ENCODE measurements around the gene LRP1-AS. TPM values are rescaled to one million over a fixed set of nuclear protein-coding genes. Genes with fewer than 3 reads are reported as not detected.
A peak's percentile ranks its signal among the peaks of the same experiment; 100 is the strongest.

The LRP1-AS gene
- total RNA-seq, 3 donors from 2014 or later = not detected

DNA sequence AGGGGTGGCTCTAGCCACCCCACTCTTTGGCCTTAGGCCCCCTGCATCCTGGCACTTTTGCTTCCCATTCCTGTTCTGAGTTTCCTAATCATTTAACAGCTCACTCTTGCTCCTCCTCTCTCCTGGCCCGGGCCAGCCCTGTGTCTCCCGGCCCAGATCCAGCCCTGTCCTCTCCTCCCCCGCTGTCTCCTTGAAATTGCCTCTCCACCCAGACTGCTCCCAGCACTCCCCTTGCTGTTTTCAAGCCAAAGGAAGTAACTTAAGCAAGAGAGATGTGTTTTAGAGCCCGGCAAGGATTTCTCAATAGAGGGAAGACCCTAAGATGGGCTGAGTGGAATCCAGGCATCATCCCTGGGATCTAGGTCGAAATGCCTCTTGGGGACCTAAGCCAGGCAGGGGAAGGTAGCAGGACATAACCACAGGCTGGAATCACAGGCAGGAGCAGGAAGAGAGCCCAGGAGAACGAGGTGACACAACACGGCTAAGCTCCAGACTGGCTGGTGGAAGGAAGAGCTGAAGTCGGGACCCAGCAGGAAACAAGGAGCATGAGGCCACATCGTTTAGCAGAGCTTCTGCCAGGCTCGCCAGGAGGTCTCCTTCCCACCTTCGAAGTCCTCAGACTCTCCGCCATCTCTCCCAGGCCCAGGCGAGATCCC lies 2.0 kb upstream of the LRP1-AS start:
- H3K36me3 ChIP-seq = no peaks in the 10 kb centered on the region
- peak in 1 of 3 donors; percentile 17 for TF ChIP-seq POLR2AphosphoS5 (IDR thresholded peaks at IDR 0.05)
- TF ChIP-seq, protein P1, sequence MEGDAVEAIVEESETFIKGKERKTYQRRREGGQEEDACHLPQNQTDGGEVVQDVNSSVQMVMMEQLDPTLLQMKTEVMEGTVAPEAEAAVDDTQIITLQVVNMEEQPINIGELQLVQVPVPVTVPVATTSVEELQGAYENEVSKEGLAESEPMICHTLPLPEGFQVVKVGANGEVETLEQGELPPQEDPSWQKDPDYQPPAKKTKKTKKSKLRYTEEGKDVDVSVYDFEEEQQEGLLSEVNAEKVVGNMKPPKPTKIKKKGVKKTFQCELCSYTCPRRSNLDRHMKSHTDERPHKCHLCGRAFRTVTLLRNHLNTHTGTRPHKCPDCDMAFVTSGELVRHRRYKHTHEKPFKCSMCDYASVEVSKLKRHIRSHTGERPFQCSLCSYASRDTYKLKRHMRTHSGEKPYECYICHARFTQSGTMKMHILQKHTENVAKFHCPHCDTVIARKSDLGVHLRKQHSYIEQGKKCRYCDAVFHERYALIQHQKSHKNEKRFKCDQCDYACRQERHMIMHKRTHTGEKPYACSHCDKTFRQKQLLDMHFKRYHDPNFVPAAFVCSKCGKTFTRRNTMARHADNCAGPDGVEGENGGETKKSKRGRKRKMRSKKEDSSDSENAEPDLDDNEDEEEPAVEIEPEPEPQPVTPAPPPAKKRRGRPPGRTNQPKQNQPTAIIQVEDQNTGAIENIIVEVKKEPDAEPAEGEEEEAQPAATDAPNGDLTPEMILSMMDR (IDR thresholded peaks at IDR 0.05) = no peak
- H3K9me3 ChIP-seq = no peaks in the 10 kb centered on the region
- H3K4me1 ChIP-seq = peaks cover 18 to 19% of the 10 kb centered on the region in 2 donors
- peak overlapping the region; percentile 88 to 96 for H3K27ac ChIP-seq
- intact Hi-C loops (cut with DNase I; ENCODE audit: low total_unique reads) = no loop called here
- H3K27me3 ChIP-seq = no peaks in the 10 kb centered on the region
- peak overlapping the region in 1 of 3 donors; percentile 42 for H3K4me3 ChIP-seq
- peak in 1 of 2 donors; percentile 71 for DNase-seq (ENCODE audit: low spot score in 2 of 2)

DNA sequence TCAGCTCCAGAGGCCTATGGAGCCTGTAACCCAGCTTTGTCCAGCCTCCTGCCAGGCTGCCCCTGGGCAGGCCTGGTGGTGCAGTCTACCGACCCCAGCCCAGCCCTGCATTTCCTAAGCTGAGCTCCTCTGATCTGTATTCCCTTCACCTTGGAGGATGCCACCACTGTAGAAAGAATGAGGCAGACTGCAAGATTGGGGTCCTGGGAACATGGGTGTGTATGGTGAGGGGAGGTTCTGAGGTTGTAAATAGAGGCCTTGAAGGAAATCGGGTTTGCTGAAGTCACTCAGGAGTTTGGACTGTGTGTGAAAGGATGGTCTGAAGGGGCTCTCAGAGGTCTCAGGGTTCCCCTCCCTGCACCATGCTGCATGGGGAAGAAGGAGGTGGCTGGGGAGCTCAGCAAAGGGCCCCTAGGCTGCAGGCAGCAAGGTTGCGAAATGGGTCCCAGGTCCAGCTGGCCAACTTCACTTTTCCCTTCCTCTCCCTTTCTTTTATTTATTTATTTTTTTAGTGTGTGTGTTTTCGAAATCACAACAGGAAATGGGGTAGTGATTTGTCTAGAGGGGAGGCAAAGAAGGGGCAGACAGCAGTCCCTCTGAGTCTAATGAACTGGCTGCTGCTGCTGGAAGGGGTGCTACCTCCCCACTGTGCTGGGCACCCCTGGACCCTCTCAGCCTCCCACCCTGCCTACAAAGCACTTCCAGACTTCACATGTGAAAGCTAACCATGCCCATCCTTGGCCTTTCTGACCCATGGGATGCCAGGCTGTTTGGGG lies 1.2 kb upstream of the LRP1-AS start:
- peak in 2 of 3 donors; percentile 40 for TF ChIP-seq POLR2AphosphoS5 (IDR thresholded peaks at IDR 0.05)
- TF ChIP-seq POLR2A (IDR thresholded peaks at IDR 0.05) = no peak
- Histone ChIP-seq H3K4me1 (peaks cover 18 to 19% of the 10 kb centered on the region in 2 donors), H3K9me3 (no peaks in the 10 kb centered on the region), H3K27ac (peak overlapping the region; percentile 88 to 96), H3K4me3 (peak overlapping the region in 1 of 3 donors; percentile 42), H3K27me3 (no peaks in the 10 kb centered on the region), H3K36me3 (no peaks in the 10 kb centered on the region)
- DNase-seq (ENCODE audit: low spot score in 2 of 2) = peak in 1 of 2 donors; percentile 38
- intact Hi-C loops (cut with DNase I; ENCODE audit: low total_unique reads) = no loop called here

DNA sequence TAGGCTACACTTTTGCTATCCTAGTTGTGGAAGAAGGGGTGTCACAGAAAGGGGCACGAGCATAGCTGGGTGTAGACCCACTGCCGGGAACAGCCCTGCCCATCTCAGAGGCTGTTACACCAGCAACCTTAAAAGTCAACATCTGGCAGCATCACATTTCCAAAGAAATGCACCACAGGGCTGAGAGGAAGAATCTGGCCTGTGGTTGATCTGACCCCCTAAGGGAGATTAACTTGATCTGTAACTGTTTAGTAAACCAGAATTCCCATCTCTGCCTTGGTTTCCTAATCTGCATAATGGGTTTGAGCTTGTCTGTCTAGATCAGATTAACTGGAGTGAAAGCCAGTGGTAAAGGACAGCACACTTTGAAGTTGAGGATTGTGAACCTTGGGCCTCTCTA lies 1.3 kb downstream of the LRP1-AS start:
- DNase-seq (ENCODE audit: low spot score in 2 of 2) = no peak
- Histone ChIP-seq H3K27me3 (no peaks in the 10 kb centered on the region), H3K36me3 (no peaks in the 10 kb centered on the region), H3K4me3 (no peak overlapping the region), H3K4me1 (peaks cover 7% of the 10 kb centered on the region in 2 donors), H3K27ac (peak overlapping the region; percentile 49 to 88), H3K9me3 (no peaks in the 10 kb centered on the region)
- intact Hi-C loops (cut with DNase I; ENCODE audit: low total_unique reads) = no loop called here
- no peak for TF ChIP-seq POLR2AphosphoS5 (IDR thresholded peaks at IDR 0.05)
- TF ChIP-seq POLR2A (IDR thresholded peaks at IDR 0.05) = no peak
- TF ChIP-seq, protein P1 (IDR thresholded peaks at IDR 0.05) = no peak

DNA sequence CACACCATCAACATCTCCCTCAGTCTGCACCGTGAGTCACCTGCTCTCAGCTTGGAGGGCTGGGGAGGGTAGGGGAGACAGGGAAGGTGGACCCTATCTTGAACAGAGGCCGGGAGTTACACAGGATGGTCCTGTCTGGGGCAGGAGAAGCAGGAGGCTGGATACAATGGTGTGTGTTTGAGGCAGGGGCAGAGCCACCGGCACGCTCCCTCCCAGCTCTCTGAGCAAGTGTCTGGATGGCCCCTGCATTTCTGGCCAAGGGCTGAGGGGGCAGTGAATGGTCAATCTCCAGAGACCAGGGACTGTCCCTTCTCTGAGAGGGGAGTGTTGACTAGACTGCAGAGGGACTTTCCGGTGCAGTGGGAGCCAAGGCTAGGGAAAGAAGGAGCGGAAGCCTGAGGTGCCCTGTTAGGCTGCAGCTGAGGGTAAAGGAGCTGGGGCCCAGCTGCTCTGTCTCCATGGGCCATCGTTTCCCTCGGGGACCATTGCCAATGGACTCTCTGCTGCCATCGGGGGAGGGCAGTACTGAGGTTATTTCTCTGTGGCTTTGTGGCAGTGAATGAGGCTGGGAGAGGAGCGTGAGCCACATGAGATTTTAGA lies 1.9 kb downstream of the LRP1-AS start:
- Histone ChIP-seq H3K9me3 (no peaks in the 10 kb centered on the region), H3K4me3 (no peak overlapping the region), H3K27ac (peak overlapping the region in 1 of 2 donors; percentile 88), H3K36me3 (no peaks in the 10 kb centered on the region), H3K27me3 (no peaks in the 10 kb centered on the region), H3K4me1 (peaks cover 3 to 7% of the 10 kb centered on the region in 2 donors)
- no peak for TF ChIP-seq POLR2A (IDR thresholded peaks at IDR 0.05)
- TF ChIP-seq, protein P1 (IDR thresholded peaks at IDR 0.05) = no peak
- no peak for TF ChIP-seq POLR2AphosphoS5 (IDR thresholded peaks at IDR 0.05)
- intact Hi-C loops (cut with DNase I; ENCODE audit: low total_unique reads) = no loop called here
- no peak for DNase-seq (ENCODE audit: low spot score in 2 of 2)

DNA sequence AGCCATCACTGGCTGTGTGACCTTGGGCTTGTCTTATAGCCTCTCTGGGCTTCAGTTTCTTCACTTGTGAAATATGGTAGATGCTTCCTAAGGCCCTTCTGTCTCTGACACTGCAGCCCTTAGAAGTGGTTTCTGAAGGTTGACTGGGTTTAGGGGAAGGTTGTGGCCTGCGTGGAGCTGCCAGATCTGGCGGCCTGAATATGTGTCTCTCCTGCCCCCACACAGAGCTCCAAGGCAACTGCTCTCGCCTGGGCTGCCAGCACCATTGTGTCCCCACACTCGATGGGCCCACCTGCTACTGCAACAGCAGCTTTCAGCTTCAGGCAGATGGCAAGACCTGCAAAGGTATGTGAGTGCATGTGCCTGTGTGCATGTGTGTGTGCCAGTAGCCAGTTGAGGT lies 4.0 kb downstream of the LRP1-AS start:
- peak overlapping the region; percentile 61 to 89 for H3K27ac ChIP-seq
- no peaks in the 10 kb centered on the region for H3K36me3 ChIP-seq
- H3K9me3 ChIP-seq = no peaks in the 10 kb centered on the region
- H3K27me3 ChIP-seq = no peaks in the 10 kb centered on the region
- no peak overlapping the region for H3K4me3 ChIP-seq
- DNase-seq (ENCODE audit: low spot score in 2 of 2) = no peak
- TF ChIP-seq POLR2AphosphoS5 (IDR thresholded peaks at IDR 0.05) (no peak), POLR2A (IDR thresholded peaks at IDR 0.05) (no peak)
- TF ChIP-seq, protein P1 (IDR thresholded peaks at IDR 0.05) = no peak
- intact Hi-C loops (cut with DNase I; ENCODE audit: low total_unique reads) = no loop called here
- H3K4me1 ChIP-seq = peaks cover 0 to under 1% of the 10 kb centered on the region in 2 donors
